LNCaP clone FGC (cell line): ENCODE results near the gene IKBIP.
"Not testable (repeated sequence)": the region's sequence is repeated elsewhere in the genome, so short reads cannot be mapped to it uniquely, and the experiment has no call there.

ENCODE experiments used
- DNase-seq: peaks from one replicate; pipeline ENCODE4 v3.0.0-alpha.2; 2011; ENCODE audit warnings: low read depth
- H3K4me3 ChIP-seq: 2 replicates; pipeline ENCODE4 v1.5.1; 2011; ENCODE audit warnings: mild to moderate bottlenecking, low read depth, low read length, control low read depth
- CTCF ChIP-seq: IDR thresholded peaks from 2 replicates; pipeline ENCODE4 v1.5.1; 2012; ENCODE audit warnings: mild to moderate bottlenecking; ENCODE audit not compliant: control insufficient read depth, insufficient read depth; ENCODE audit errors: extremely low read depth

IKBIP gene

DNA sequence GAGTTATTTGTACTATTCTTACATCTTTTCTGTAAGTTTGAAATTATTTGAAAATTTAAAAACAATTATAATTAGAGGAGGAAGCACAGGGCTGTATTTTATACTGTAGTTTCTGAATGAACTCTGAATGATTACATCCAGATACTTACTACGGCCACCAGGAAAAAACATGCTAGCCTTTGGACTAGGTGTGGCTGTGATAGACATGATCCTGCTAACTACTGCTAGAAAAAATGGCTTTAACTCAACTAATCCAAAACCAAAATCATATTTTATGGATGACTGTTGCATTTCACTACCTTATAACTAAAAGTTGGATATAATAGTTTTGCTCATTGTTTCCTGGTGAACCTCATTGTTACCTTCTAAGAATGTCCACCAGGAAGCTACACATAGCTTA, 66.2 kb downstream of the IKBIP start:
- DNase-seq, result no peak
- TF ChIP-seq CTCF, result no peak
- no peak overlapping the region for H3K4me3 ChIP-seq

DNA sequence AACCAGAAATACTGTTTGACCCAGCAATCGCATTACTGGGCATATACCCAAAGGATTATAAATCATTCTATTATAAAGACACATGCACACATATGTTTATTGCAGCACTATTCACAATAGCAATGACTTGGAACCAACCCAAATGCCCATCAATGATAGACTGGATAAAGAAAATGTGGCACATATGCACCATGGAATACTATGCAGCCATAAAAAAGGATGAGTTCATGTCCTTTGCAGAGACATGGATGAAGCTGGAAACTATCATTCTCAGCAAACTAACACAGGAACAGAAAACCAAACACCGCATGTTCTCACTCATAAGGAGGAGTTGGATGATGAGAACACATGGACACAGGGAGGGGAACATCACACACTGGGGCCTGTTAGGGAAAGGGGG, 67.8 kb downstream of the IKBIP start:
- not testable (repeated sequence) for DNase-seq, H3K4me3 ChIP-seq

GRCh38 chr12:98575013-98575412, 69.6 kb downstream of the IKBIP start:
- DNase-seq, result no peak
- no peak overlapping the region for H3K4me3 ChIP-seq
- TF ChIP-seq CTCF, result no peak
